NK-92 (cell line): ENCODE data around the gene PSME3.
"Not testable (repeated sequence)": the region's sequence is repeated elsewhere in the genome, so short reads cannot be mapped to it uniquely, and the experiment has no call there.

ENCODE experiments used
- DNase-seq: peaks from one replicate; lab custom pipeline; 2025; ENCODE audit not compliant: unreplicated experiment; lab: John Stamatoyannopoulos, UW

PSME3 gene

DNA sequence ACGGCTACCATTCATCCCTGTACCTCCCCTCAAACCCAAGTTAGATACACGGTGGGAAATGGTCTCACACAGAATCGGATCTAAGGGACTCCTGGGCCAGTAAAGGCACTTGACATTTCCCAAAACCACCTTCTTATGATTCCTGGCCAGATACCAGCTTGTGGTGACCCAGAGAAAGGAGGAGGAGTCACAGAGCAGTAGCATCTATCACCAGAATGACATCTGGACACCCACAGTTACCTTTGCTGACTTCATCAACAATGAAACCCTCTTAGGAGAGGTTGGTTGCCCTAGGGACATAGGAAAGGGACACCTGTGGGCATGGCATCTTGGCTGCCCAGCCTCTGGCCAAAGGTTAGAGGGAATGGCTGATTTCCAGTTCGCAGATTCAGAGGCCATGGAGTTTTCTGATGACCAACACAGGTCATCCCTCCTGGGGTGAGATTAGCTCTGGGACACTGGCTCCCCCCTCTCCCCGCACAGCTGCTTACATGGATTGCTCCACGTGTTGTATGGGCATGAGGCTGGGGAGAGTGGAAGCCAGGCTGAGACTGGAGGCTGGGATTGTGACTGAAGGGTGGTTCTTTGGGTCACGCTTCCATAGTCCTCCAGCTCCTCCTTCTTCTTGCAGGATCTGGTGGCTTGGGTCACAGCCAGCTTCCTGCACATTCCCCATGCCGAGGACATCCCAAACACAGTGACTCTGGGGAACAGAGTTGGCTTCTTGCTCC lies 16.4 kb downstream of the PSME3 start:
- no peak for DNase-seq

DNA sequence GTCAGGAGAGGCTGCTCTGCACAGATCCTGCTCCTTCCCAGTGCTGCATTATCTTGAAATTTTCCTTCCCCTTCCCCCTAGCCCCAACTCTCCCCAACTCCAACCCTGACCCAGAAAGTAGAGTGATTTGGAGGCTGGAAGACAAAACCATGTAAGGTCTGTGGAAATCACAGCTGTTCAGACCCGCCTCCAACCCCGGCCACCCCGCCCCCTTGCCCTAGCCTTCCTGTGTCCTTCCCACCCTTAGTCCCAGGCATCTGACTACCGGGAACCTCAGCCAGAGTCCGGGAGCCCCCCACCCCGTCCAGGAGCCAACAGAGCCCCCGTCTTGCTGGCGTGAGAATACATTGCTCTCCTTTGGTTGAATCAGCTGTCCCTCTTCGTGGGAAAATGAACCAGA lies 17.8 kb downstream of the PSME3 start, which contains the start of gene AOC3:
AOC3 (plus strand) TSS at position 246 of the 400 bp plus-strand sequence; CDS start at position 391, 145 bp downstream.
- DNase-seq = no peak

DNA sequence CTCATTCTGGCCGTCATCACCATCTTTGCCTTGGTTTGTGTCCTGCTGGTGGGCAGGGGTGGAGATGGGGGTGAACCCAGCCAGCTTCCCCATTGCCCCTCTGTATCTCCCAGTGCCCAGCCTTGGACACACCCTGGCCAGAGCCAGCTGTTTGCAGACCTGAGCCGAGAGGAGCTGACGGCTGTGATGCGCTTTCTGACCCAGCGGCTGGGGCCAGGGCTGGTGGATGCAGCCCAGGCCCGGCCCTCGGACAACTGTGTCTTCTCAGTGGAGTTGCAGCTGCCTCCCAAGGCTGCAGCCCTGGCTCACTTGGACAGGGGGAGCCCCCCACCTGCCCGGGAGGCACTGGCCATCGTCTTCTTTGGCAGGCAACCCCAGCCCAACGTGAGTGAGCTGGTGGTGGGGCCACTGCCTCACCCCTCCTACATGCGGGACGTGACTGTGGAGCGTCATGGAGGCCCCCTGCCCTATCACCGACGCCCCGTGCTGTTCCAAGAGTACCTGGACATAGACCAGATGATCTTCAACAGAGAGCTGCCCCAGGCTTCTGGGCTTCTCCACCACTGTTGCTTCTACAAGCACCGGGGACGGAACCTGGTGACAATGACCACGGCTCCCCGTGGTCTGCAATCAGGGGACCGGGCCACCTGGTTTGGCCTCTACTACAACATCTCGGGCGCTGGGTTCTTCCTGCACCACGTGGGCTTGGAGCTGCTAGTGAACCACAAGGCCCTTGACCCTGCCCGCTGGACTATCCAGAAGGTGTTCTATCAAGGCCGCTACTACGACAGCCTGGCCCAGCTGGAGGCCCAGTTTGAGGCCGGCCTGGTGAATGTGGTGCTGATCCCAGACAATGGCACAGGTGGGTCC lies 18.4 kb downstream of the PSME3 start:
- DNase-seq = not testable (repeated sequence)

DNA sequence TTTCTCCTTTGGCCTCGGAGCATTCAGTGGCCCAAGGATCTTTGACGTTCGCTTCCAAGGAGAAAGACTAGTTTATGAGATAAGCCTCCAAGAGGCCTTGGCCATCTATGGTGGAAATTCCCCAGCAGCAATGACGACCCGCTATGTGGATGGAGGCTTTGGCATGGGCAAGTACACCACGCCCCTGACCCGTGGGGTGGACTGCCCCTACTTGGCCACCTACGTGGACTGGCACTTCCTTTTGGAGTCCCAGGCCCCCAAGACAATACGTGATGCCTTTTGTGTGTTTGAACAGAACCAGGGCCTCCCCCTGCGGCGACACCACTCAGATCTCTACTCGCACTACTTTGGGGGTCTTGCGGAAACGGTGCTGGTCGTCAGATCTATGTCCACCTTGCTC lies 19.2 kb downstream of the PSME3 start:
- DNase-seq = no peak

DNA sequence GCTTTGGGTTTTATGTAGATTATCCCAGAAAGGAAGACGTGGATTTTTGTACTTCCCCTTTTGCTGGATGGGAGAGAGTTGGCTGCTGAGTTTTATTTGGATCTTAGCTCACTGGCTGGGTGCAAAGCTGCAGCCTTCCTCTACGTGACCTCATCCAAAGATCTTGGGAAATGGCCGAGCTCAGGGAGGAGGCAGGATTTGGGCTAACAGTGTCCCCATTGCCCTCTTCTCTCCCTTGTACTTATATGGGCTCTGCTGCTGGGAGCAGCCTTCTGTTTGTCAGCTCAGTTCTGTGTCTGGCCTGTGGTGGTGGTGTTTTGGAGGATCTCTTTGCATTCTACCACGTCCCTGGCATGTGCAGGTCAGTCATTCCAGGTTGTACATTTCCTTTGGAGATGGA lies 19.8 kb downstream of the PSME3 start:
- DNase-seq = no peak

DNA sequence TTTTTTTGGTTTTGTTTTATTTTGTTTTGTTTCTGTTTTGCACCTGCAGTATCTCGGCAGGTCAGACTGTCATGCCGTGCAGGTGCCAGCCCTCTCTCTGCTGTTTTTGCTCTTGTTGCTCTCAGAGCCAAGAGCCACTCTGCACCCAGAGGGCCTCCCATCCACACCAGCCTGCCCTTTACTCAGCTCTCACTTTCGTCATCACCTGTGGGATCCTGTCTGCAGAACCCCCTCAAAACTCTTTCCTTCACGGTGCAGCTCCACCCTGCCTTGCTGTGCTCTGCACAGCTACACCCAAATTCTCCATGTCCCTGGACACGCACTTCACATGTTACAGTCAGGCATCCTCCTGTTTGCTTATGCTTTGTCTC lies 20.4 kb downstream of the PSME3 start:
- DNase-seq = no peak

DNA sequence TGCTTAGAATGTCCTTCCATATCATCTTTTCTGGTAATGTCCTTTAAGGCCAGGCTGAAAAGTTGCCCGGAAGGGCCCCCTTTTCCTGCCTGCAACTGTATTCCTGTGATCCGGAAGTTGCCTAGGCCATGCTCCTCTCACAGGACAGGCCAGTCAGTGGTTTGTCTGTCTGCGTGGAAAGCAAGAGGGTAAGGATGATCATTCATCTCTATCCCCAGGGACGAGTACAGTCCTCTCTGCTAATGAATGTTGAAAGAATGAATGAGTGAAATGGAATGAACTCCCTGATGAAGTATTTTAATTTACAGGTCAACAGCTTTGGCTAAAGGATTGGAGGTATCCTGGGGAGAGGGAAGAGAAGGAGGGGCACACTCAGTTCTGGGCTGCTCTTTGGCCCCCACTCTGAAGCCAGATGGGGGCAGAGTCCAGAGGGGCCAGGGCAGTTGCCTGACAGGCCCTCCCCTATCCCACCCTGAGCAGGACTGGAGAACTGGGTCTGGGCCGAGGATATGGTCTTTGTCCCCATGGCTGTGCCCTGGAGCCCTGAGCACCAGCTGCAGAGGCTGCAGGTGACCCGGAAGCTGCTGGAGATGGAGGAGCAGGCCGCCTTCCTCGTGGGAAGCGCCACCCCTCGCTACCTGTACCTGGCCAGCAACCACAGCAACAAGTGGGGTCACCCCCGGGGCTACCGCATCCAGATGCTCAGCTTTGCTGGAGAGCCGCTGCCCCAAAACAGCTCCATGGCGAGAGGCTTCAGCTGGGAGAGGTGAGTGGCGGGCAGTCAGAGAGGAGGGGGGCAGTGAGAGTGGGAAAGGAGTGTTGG lies 21.0 kb downstream of the PSME3 start:
- no peak for DNase-seq

DNA sequence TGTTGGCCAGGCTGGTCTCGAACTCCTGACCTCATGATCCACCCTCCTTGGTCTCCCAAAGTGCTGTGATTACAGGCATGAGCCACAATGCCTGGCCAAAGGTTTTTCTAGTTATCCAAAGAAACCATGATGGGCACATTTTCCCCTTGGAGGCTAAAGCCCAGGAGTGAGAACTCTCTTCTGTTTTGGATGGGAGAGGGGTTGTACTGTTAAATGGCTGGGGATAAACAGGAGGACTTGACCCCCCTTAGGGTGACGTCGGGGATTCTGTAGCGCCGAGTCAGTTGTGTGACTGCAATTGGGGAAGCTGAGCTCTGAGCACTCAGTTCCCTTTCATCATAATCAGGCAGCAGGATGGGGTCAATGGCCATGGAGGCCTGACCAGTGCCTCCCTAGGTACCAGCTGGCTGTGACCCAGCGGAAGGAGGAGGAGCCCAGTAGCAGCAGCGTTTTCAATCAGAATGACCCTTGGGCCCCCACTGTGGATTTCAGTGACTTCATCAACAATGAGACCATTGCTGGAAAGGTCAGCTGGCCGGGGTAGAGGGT lies 21.9 kb downstream of the PSME3 start:
- DNase-seq = no peak

DNA sequence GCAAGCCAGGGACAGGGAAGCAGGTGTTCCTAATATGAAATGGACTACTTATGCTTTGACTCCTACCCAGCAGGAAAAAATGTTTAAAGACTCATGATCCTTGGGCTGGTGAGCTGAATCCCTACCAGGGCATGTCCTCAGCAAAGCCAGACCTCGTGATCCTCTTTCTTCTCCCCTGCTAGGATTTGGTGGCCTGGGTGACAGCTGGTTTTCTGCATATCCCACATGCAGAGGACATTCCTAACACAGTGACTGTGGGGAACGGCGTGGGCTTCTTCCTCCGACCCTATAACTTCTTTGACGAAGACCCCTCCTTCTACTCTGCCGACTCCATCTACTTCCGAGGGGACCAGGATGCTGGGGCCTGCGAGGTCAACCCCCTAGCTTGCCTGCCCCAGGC lies 22.9 kb downstream of the PSME3 start:
- not testable (repeated sequence) for DNase-seq

DNA sequence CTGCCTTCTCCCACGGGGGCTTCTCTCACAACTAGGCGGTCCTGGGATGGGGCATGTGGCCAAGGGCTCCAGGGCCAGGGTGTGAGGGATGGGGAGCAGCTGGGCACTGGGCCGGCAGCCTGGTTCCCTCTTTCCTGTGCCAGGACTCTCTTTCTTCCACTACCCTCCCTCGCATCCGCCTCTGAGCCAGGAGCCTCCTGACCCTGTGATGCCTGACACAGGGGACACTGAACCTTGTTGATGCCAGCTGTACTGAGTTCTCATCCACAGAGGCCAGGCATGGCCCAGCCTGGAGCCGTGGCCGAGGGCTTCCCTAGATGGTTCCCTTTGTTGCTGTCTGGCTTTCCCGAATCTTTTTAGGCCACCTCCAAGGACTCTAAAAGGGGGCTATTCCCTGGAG lies 23.3 kb downstream of the PSME3 start:
- DNase-seq = not testable (repeated sequence)

DNA sequence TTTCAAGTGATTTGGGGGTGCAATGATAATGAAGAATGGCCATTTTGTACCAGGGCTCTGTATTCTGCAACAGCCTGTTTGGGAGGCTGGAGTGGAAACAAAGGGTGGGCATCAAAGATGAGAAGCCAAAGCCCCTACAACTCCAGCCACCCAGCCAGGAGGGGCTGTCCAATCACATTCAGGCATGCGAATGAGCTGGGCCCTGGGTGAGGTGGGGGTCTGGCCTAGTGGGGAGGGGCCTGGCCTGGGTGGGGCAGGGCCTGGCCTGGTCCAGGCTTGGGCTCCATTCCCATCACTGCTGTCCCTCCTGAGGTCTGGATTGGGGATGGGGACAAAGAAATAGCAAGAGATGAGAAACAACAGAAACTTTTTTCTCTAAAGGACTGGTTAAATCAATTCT lies 24.2 kb downstream of the PSME3 start:
- DNase-seq = no peak

DNA sequence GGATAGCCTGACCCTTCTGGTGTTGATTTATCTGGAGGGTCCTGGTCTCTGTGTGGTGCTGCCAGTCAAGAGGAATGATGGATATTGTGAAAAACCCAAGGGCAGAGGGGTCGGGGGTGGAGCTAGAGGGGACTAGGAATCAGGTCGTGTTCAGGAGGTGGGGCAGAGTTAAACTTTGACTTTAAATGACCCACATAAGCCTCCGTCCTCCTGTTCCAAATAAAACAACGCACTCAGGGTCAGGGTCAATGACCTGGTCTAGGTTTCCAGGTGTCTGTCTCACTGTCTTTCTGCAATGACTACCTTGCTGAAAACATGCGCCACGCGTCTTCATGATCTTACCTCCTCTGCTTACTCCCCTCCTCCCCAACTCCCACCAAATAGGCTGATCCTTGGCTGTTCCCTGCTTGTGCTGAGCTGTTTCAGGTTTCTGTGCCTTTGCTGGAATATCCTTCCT lies 32.5 kb downstream of the PSME3 start:
- no peak for DNase-seq

DNA sequence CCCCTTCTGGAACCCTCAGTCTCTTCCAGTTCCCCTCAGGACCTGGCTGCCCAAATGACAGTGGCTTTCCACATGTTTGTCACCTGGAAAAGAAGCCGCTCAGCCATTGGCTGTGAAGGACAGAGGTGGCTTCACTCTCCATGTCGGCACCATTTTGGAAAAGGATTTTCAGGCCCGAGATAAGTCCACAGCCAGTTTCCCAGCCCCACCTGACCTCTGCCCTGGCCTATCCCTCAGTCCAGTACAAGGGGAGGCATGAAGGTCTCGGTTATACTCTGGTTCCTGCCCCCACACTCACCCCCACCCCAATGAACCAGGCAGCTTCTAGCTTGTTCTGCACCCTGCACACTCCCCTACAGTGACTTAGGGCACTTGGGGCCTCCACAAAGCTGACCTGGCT lies 33.0 kb downstream of the PSME3 start:
- no peak for DNase-seq

DNA sequence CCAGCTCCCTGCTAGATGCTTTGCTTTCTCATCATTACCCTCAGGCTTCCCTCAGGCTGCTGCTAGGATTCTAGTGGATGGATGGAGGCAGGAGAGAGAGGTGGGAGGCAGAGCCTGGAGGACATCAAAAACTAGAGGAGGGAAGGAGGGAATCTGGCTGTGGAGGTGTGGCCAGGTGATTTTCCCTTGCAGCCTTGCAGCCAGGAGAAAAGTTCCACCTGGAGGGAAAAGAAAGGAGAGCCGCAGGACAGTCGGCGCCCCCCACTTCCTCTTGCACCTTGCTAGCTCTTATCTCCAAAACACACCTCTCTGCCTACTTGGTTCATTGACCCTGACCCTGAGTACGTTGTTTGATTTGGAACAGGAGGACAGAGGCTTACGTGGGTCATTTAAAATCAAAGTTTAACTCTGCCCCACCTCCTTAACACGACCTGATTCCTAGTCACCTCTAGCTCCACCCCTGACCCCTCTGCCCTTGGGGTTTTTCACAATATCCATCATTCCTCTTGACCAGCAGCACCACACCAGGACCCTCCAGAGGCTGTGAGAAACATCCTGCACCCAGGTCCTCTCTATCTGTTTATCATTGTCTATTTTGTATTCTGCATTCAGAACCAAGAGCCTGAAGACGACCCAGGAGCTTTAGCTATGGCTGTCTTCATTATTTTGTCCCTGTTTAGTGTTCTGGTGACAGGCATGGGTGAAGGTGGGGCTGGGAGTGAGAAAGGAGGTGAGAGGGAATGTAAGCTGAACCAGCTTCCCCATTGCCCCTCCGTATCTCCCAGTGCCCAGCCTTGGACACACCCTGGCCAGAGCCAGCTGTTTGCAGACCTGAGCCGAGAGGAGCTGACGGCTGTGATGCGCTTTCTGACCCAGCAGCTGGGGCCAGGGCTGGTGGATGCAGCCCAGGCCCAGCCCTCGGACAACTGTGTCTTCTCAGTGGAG lies 33.7 kb downstream of the PSME3 start:
- DNase-seq = no peak

DNA sequence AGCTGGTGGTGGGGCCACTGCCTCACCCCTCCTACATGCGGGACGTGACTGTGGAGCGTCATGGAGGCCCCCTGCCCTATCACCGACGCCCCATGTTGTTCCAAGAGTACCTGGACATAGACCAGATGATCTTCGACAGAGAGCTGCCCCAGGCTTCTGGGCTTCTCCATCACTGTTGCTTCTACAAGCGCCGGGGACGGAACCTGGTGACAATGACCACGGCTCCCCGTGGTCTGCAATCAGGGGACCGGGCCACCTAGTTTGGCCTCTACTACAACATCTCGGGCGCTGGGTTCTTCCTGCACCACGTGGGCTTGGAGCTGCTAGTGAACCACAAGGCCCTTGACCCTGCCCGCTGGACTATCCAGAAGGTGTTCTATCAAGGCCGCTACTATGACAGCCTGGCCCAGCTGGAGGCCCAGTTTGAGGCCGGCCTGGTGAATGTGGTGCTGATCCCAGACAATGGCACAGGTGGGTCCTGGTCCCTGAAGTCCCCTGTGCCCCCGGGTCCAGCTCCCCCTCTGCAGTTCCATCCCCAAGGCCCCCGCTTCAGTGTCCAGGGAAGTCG lies 34.6 kb downstream of the PSME3 start:
- not testable (repeated sequence) for DNase-seq

DNA sequence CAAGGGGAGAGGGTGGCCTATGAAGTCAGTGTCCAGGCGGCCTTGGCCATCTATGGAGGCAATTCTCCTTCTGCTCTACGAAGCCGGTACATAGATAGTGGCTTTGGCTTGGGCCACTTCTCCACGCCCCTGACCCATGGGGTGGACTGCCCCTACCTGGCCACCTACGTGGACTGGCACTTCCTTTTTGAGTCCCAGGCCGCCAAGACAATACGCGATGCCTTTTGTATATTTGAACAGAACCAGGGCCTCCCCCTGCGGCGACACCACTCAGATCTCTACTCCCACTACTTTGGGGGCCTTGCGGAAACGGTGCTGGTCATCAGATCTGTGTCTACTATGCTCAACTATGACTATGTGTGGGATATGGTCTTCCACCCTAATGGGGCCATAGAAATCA lies 35.1 kb downstream of the PSME3 start:
- no peak for DNase-seq

DNA sequence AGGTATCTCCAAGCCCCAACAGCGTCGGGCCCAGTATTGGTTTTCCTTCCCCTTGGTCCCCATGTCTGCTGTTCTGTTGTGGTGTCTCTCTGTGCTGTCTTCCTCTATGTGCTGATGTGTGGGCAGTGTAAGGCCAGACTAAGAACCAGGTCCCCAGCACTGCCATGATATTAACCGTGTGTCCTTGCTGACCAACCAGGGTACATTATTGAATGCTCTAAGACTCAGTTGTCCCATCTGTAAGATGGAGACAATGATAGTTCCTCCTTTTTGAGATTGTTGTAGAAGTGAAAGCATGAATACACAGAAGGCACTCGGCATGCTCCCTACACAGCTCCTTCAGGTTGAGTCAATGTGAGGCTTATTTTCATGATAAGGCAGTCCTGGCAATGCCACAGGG lies 38.5 kb downstream of the PSME3 start:
- no peak for DNase-seq

DNA sequence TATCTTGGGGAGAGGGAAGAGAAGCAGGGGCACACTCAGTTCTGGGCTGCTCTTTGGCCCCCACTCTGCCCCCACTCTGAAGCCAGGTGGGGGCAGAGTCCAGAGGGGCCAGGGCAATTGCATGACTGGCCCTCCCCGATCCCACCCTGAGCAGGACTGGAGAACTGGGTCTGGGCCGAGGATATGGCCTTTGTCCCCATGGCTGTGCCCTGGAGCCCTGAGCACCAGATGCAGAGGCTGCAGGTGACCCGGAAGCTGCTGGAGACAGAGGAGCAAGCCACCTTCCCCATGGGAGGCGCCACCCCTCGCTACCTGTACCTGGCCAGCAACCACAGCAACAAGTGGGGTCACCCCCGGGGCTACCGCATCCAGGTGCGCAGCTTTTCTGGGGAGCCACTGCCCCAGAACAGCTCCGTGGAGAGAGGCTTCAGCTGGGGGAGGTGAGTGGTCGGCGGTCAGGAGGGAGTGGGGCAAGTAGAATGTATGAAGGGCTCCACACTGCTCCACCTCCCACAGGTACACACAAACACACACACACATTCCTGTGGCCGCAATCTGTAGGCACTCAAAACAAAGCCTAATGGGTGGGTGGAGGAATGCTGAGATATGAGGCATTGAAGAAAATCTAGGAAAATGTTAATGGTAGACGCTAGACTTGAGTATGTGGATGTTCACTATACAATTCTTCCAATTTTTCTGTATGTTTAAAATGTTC lies 39.2 kb downstream of the PSME3 start:
- no peak for DNase-seq

DNA sequence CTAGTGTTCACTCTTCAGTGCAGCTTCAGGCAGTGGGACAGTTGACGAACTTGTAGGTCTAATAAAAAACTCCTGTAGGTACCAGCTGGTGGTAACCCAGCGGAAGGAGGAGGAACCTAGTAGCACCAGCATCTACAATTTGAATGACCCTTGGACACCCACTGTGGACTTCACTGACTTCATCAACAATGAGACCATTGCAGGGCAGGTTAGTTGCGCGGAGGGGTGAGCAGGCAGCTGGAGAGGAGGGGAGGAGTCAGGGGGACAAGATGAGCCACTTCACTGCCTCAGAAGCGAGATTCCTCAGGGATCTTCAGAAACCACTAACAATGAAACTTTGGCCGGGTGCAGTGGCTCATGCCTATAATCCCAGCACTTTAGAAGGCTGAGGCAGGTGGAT lies 40.1 kb downstream of the PSME3 start:
- DNase-seq = no peak
